B cell (primary cell): ENCODE data around the gene KISS1R. TPM values are rescaled to one million over a fixed set of nuclear protein-coding genes. Genes with fewer than 3 reads are reported as not detected.

Experiments
- ATAC-seq: fragments of 200-7000 bp; cut with Tn5 transposase; one replicate; pipeline ENCODE4 v1.10.0; 2021; ENCODE audit warnings: low read depth, mild to moderate bottlenecking, moderate number of reproducible peaks, moderate library complexity
- CTCF ChIA-PET: fragments of 350-600 bp; sonication (Branson Sonifier 250); formaldehyde crosslinking; loops from one replicate; lab custom pipeline; 2021; ENCODE audit warnings: antibody characterized with exemption, inconsistent platforms; lab: Charles Lee
- POLR2A ChIA-PET: fragments of 350-600 bp; sonication (Branson Sonifier 250); formaldehyde crosslinking; loops from one replicate; lab custom pipeline; 2021; ENCODE audit warnings: antibody characterized with exemption; lab: Charles Lee
- DNase-seq: peaks from one replicate; pipeline ENCODE4 v3.0.0; 2013
- H2AFZ ChIP-seq: 2 replicates; pipeline ENCODE4 v1.6.1; 2012; ENCODE audit warnings: mild to moderate bottlenecking, low read depth, low read length; ENCODE audit not compliant: insufficient read depth, poor library complexity, severe bottlenecking
- H3K27ac ChIP-seq, 2 donors: 1 replicate in 1 of 2; 2 replicates in 1 of 2; pipeline ENCODE4 v1.5.1; 2012 to 2013; ENCODE audit warnings: low read length in 2 of 2, mild to moderate bottlenecking in 2 of 2, moderate library complexity in 1 of 2
- H3K27me3 ChIP-seq, 4 experiments: fragments of 200-600 bp in 1 of 4; sonication (generic) in 1 of 4; replicated peaks in 1 of 4; 1 replicate in 2 of 4; 2 replicates in 2 of 4; pipeline versions ENCODE4 v1.6.1 to v1.7.0; 2013 to 2016; ENCODE audit warnings: low read length in 3 of 4, mild to moderate bottlenecking in 2 of 4, mixed read lengths in 1 of 4, moderate library complexity in 1 of 4; ENCODE audit not compliant: insufficient read depth in 4 of 4, control insufficient read depth in 3 of 4; ENCODE audit errors: control extremely low read depth in 1 of 4
- H3K36me3 ChIP-seq, 2 experiments: replicated peaks in 1 of 2; 1 replicate in 1 of 2; 2 replicates in 1 of 2; pipeline versions ENCODE4 v1.6.1 to v1.7.1; 2013; ENCODE audit warnings: low read length in 1 of 2; ENCODE audit not compliant: insufficient read depth in 2 of 2, control insufficient read depth in 1 of 2; ENCODE audit errors: control extremely low read depth in 1 of 2, extremely low read depth in 1 of 2
- H3K4me1 ChIP-seq, 2 donors: fragments of 200-600 bp in 1 of 2; sonication (generic) in 1 of 2; 1 replicate in 1 of 2; 2 replicates in 1 of 2; pipeline versions ENCODE4 v1.5.1 to v1.6.1; 2013 to 2017; ENCODE audit warnings: low read length in 2 of 2; ENCODE audit not compliant: control insufficient read depth in 2 of 2, insufficient read depth in 2 of 2
- H3K4me2 ChIP-seq: replicated peaks from 2 replicates; pipeline ENCODE3; 2012; ENCODE audit warnings: mild to moderate bottlenecking, low read depth, low read length; ENCODE audit not compliant: poor library complexity, severe bottlenecking
- H3K4me3 ChIP-seq, 5 experiments: fragments of 200-600 bp in 1 of 5; sonication (generic) in 1 of 5; 1 replicate in 3 of 5; 2 replicates in 2 of 5; pipeline versions ENCODE4 v1.5.1 to v1.7.0; 2011 to 2016; ENCODE audit warnings: low read length in 4 of 5, mild to moderate bottlenecking in 4 of 5, low read depth in 2 of 5, control low read depth in 1 of 5, moderate library complexity in 1 of 5; ENCODE audit not compliant: insufficient read depth in 1 of 5; ENCODE audit errors: control extremely low read depth in 1 of 5, extremely low read depth in 1 of 5
- H3K79me2 ChIP-seq: fragments of 200-600 bp; sonication (generic); one replicate; pipeline ENCODE4 v1.6.0; 2016; ENCODE audit warnings: low read length; ENCODE audit not compliant: control insufficient read depth, insufficient read depth
- H3K9ac ChIP-seq: fragments of 200-600 bp; sonication (generic); 2 replicates; pipeline ENCODE4 v1.6.1; 2017; ENCODE audit warnings: mild to moderate bottlenecking, low read length, moderate library complexity
- H3K9me3 ChIP-seq, 3 donors: one replicate each; pipeline versions ENCODE4 v1.6.1 to v1.7.1; 2013; ENCODE audit warnings: low read length in 2 of 3; ENCODE audit not compliant: control insufficient read depth in 2 of 3, insufficient read depth in 1 of 3; ENCODE audit errors: control extremely low read depth in 1 of 3
- H4K20me1 ChIP-seq: 2 replicates; pipeline ENCODE4 v1.6.0; 2012; ENCODE audit warnings: mild to moderate bottlenecking, low read length; ENCODE audit not compliant: insufficient read depth, control insufficient read depth, poor library complexity, severe bottlenecking
- H3K27ac Mint-ChIP-seq: one replicate; pipeline ENCODE4 v1.8.0; 2021; ENCODE audit warnings: mixed read lengths
- H3K27me3 Mint-ChIP-seq: one replicate; pipeline ENCODE4 v1.8.0; 2021; ENCODE audit warnings: mixed read lengths
- H3K4me1 Mint-ChIP-seq: one replicate; pipeline ENCODE4 v1.8.0; 2021; ENCODE audit warnings: mixed read lengths
- H3K4me3 Mint-ChIP-seq: one replicate; pipeline ENCODE4 v1.8.0; 2021; ENCODE audit warnings: mixed read lengths
- H3K9me3 Mint-ChIP-seq: one replicate; pipeline ENCODE4 v1.8.0; 2022; ENCODE audit warnings: mixed read lengths; ENCODE audit not compliant: insufficient read depth
- CTCF ChIP-seq: fragments of 200-600 bp; IDR thresholded peaks from one replicate; pipeline ENCODE4 v1.8.0; 2022; ENCODE audit warnings: antibody characterized with exemption, mild to moderate bottlenecking
- EZH2 ChIP-seq: IDR thresholded peaks from 2 replicates; pipeline ENCODE4 v1.6.1; 2012; ENCODE audit warnings: borderline replicate concordance, low read depth, mild to moderate bottlenecking, moderate library complexity, low read length; ENCODE audit not compliant: insufficient read depth, poor library complexity, severe bottlenecking
- WGBS: methylation state at CpG from one replicate; pipeline ENCODE4 v1.1.5; 2013; ENCODE audit warnings: missing lambda C conversion rate; ENCODE audit not compliant: insufficient coverage; 5-methylcytosine and 5-hydroxymethylcytosine counted together
- intact Hi-C: fragments of 100-400 bp; cut with micrococcal nuclease; formaldehyde crosslinking; loops from one replicate; pipeline ENCODE4 v1.10.0; 2022
- polyA plus RNA-seq: library from polyadenylated mRNA; depleted of rRNA; stranded (reverse); fragments of >200 nt; gene quantifications from 2 replicates; pipeline ENCODE4 v1.2.3, GENCODE V29; 2012
- total RNA-seq, 2 donors: library from RNA; stranded (reverse); fragments of 120-200 nt in 1 of 2; gene quantifications; 1 replicate in 1 of 2; 2 replicates in 1 of 2; pipeline versions ENCODE4 v1.2.3 to v1.2.4, GENCODE V29; 2013 to 2022

Gene KISS1R
- total and polyA plus RNA-seq, 2 donors (not counting 1 experiment from before 2014, with no cell fraction given): 0.79 to 1.3 TPM

- no peaks in the 10 kb centered on the region for H3K9me3 ChIP-seq
- H3K27me3 ChIP-seq: no peaks in the 10 kb centered on the region
- ChIA-PET CTCF (no interaction called here), POLR2A (interaction anchor here (0.5 to 1.1 kb wide), 2 partner anchors 27 to 55 kb away, joined by 3 read pairs; partner anchors contain the start of gene WDR18)
- H3K9ac ChIP-seq: no peak overlapping the region
- peaks cover 34% of the 10 kb centered on the region for H3K79me2 ChIP-seq
- WGBS: 98% methylated on average over 26 of the region's 51 CpGs
- H3K4me3 ChIP-seq: no peak overlapping the region
- H2AFZ ChIP-seq: no peak overlapping the region
- Mint-ChIP-seq H3K27me3 (no peaks in the 10 kb centered on the region), H3K9me3 (no peaks in the 10 kb centered on the region), H3K4me1 (peaks cover 25% of the 10 kb centered on the region), H3K27ac (peak overlapping the region; percentile 65), H3K4me3 (no peak overlapping the region)
- ATAC-seq (no peak), DNase-seq (no peak)
- no peaks in the 10 kb centered on the region for H3K36me3 ChIP-seq
- intact Hi-C loops: loop anchor here (10.0 kb wide), 2 partner anchors 135 to 265 kb away; partner anchors contain the start of genes ARHGAP45 and RNF126
- peaks cover 24% of the 10 kb centered on the region for H4K20me1 ChIP-seq
- no peak for TF ChIP-seq CTCF
- no peak overlapping the region for H3K4me2 ChIP-seq
- H3K27ac ChIP-seq: no peak overlapping the region
- H3K4me1 ChIP-seq: peaks cover 21 to 46% of the 10 kb centered on the region in 2 donors
Observed at GRCh38 chr19:929203-929890, 12.2 kb downstream of the KISS1R start.

DNA sequence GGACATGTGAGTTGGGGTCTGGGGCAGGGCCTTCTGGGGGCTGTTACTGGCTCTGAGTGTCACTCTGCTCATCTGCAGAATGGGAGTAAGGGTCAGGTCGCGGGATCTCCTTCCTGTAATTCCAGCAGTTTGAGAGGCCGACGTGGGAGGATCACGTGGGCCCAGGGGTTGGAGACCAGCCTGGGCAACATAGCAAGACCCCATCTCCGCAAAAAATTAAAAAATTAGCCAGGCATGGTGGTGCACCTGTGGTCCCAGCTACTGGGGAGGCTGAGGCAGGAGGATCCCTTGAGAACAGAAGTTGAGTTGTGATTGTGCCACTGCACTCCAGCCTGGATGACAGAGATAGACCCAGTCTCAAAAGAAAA, 12.7 kb downstream of the KISS1R start:
- no peak overlapping the region for H3K4me3 ChIP-seq
- no peaks in the 10 kb centered on the region for H3K27me3 ChIP-seq
- Mint-ChIP-seq H3K4me3 (no peak overlapping the region), H3K27ac (peak overlapping the region; percentile 65), H3K4me1 (peaks cover 24% of the 10 kb centered on the region), H3K27me3 (no peaks in the 10 kb centered on the region), H3K9me3 (no peaks in the 10 kb centered on the region)
- DNase-seq (no peak), ATAC-seq (no peak)
- H4K20me1 ChIP-seq: peaks cover 25% of the 10 kb centered on the region
- H3K4me1 ChIP-seq: peaks cover 21 to 46% of the 10 kb centered on the region in 2 donors
- TF ChIP-seq CTCF (no peak), EZH2 (no peak)
- no peaks in the 10 kb centered on the region for H3K36me3 ChIP-seq
- ChIA-PET POLR2A (interaction anchor here (0.6 kb wide), 1 partner anchor 329 kb away, joined by 4 read pairs; no protein-coding TSS in a partner anchor), CTCF (no interaction called here)
- no peaks in the 10 kb centered on the region for H3K9me3 ChIP-seq
- no peak overlapping the region for H3K4me2 ChIP-seq
- H3K9ac ChIP-seq: no peak overlapping the region
- no peak overlapping the region for H3K27ac ChIP-seq
- intact Hi-C loops: loop anchor here (10.0 kb wide), 2 partner anchors 135 to 265 kb away; partner anchors contain the start of genes ARHGAP45 and RNF126
- peaks cover 35% of the 10 kb centered on the region for H3K79me2 ChIP-seq
- 97% methylated on average over 6 of the region's 6 CpGs for WGBS
- no peak overlapping the region for H2AFZ ChIP-seq
